BLaER1 (cell line): ENCODE measurements around the gene ARID1B.
"Not testable (repeated sequence)": the region's sequence is repeated elsewhere in the genome, so short reads cannot be mapped to it uniquely, and the experiment has no call there.

Experiments
- H3K27ac ChIP-seq: shearing (Covaris generic); formaldehyde crosslinking; 2 replicates; pipeline ENCODE4 v1.8.1; 2022
- H3K27me3 ChIP-seq: shearing (Covaris generic); formaldehyde crosslinking; 2 replicates; pipeline ENCODE4 v1.8.1; 2022
- H3K36me3 ChIP-seq: shearing (Covaris generic); formaldehyde crosslinking; 2 replicates; pipeline ENCODE4 v1.8.1; 2022
- H3K4me1 ChIP-seq: shearing (Covaris generic); formaldehyde crosslinking; 2 replicates; pipeline ENCODE4 v1.8.1; 2022
- H3K4me2 ChIP-seq: shearing (Covaris generic); formaldehyde crosslinking; 2 replicates; pipeline ENCODE4 v1.8.1; 2022
- H3K4me3 ChIP-seq: shearing (Covaris generic); formaldehyde crosslinking; 2 replicates; pipeline ENCODE4 v1.8.1; 2022
- H3K9ac ChIP-seq: shearing (Covaris generic); formaldehyde crosslinking; 2 replicates; pipeline ENCODE4 v1.8.1; 2022
- H3K9me3 ChIP-seq: shearing (Covaris generic); formaldehyde crosslinking; 2 replicates; pipeline ENCODE4 v1.8.1; 2022
- H4K20me1 ChIP-seq: shearing (Covaris generic); formaldehyde crosslinking; 2 replicates; pipeline ENCODE4 v1.8.1; 2022
- Cebpa-rat ChIP-seq: shearing (Covaris generic); IDR thresholded peaks from 2 replicates; pipeline ENCODE4 v1.8.1; 2022

The ARID1B gene

GRCh38 chr6:157035546-157035945 lies 258.4 kb downstream of the ARID1B start:
- H3K27ac ChIP-seq = no peak overlapping the region
- no peak for TF ChIP-seq Cebpa-rat
- H3K4me3 ChIP-seq = no peak overlapping the region
- no peaks in the 10 kb centered on the region for H3K27me3 ChIP-seq
- H3K4me2 ChIP-seq = no peak overlapping the region
- peaks cover 68% of the 10 kb centered on the region for H4K20me1 ChIP-seq
- peaks cover 32% of the 10 kb centered on the region for H3K36me3 ChIP-seq
- H3K9me3 ChIP-seq = peaks cover 6% of the 10 kb centered on the region
- H3K4me1 ChIP-seq = peaks cover 27% of the 10 kb centered on the region
- H3K9ac ChIP-seq = no peak overlapping the region

GRCh38 chr6:157036245-157036711 lies 259.1 kb downstream of the ARID1B start:
- Histone ChIP-seq H3K4me1 (peaks cover 27% of the 10 kb centered on the region), H3K27ac (no peak overlapping the region), H3K4me3 (no peak overlapping the region), H4K20me1 (peaks cover 61% of the 10 kb centered on the region), H3K9ac (no peak overlapping the region), H3K9me3 (peaks cover 6% of the 10 kb centered on the region), H3K4me2 (no peak overlapping the region), H3K36me3 (peaks cover 33% of the 10 kb centered on the region), H3K27me3 (no peaks in the 10 kb centered on the region)
- TF ChIP-seq Cebpa-rat = no peak

GRCh38 chr6:157037165-157037564 lies 260.0 kb downstream of the ARID1B start:
- Histone ChIP-seq H3K27ac (no peak overlapping the region), H3K4me2 (no peak overlapping the region), H3K36me3 (peaks cover 41% of the 10 kb centered on the region), H3K9ac (no peak overlapping the region), H3K4me1 (peaks cover 27% of the 10 kb centered on the region), H3K9me3 (peaks cover 6% of the 10 kb centered on the region), H3K4me3 (no peak overlapping the region), H3K27me3 (no peaks in the 10 kb centered on the region), H4K20me1 (peaks cover 59% of the 10 kb centered on the region)
- no peak for TF ChIP-seq Cebpa-rat

GRCh38 chr6:157038610-157039009 lies 261.4 kb downstream of the ARID1B start:
- no peak overlapping the region for H3K4me3 ChIP-seq
- H3K36me3 ChIP-seq = peaks cover 49% of the 10 kb centered on the region
- no peak overlapping the region for H3K27ac ChIP-seq
- no peak overlapping the region for H3K9ac ChIP-seq
- H4K20me1 ChIP-seq = peaks cover 44% of the 10 kb centered on the region
- peaks cover 6% of the 10 kb centered on the region for H3K9me3 ChIP-seq
- no peak overlapping the region for H3K4me2 ChIP-seq
- H3K27me3 ChIP-seq = no peaks in the 10 kb centered on the region
- no peak for TF ChIP-seq Cebpa-rat
- H3K4me1 ChIP-seq = peaks cover 14% of the 10 kb centered on the region

GRCh38 chr6:157039639-157040038 lies 262.5 kb downstream of the ARID1B start:
- not testable (repeated sequence) for H3K4me1 ChIP-seq, H3K4me2 ChIP-seq, H3K27ac ChIP-seq, H3K4me3 ChIP-seq, H3K27me3 ChIP-seq, H3K9me3 ChIP-seq, H3K9ac ChIP-seq
- H3K36me3 ChIP-seq = peaks cover 49% of the 10 kb centered on the region
- H4K20me1 ChIP-seq = peaks cover 34% of the 10 kb centered on the region

- no peaks in the 10 kb centered on the region for H3K27me3 ChIP-seq
- H3K4me2 ChIP-seq = no peak overlapping the region
- H3K4me3 ChIP-seq = no peak overlapping the region
- no peak for TF ChIP-seq Cebpa-rat
- H3K9ac ChIP-seq = no peak overlapping the region
- H3K27ac ChIP-seq = no peak overlapping the region
- peaks cover 32% of the 10 kb centered on the region for H4K20me1 ChIP-seq
- H3K36me3 ChIP-seq = peaks cover 49% of the 10 kb centered on the region
- H3K9me3 ChIP-seq = peaks cover 6% of the 10 kb centered on the region
- no peaks in the 10 kb centered on the region for H3K4me1 ChIP-seq
Observed at GRCh38 chr6:157040191-157040590, 263.0 kb downstream of the ARID1B start.

GRCh38 chr6:157045831-157046454 lies 268.8 kb downstream of the ARID1B start:
- peaks cover 50% of the 10 kb centered on the region for H4K20me1 ChIP-seq
- H3K4me1 ChIP-seq = peaks cover 29% of the 10 kb centered on the region
- TF ChIP-seq Cebpa-rat = no peak
- H3K9me3 ChIP-seq = no peaks in the 10 kb centered on the region
- peaks cover 24% of the 10 kb centered on the region for H3K36me3 ChIP-seq
- H3K9ac ChIP-seq = no peak overlapping the region
- H3K27me3 ChIP-seq = no peaks in the 10 kb centered on the region
- H3K4me2 ChIP-seq = no peak overlapping the region
- H3K27ac ChIP-seq = no peak overlapping the region
- H3K4me3 ChIP-seq = no peak overlapping the region

GRCh38 chr6:157046776-157047175 lies 269.6 kb downstream of the ARID1B start:
- H4K20me1 ChIP-seq = peaks cover 54% of the 10 kb centered on the region

GRCh38 chr6:157047328-157047727 lies 270.1 kb downstream of the ARID1B start:
- H3K36me3 ChIP-seq = peaks cover 17% of the 10 kb centered on the region
- no peak overlapping the region for H3K4me3 ChIP-seq
- no peak for TF ChIP-seq Cebpa-rat
- H3K27ac ChIP-seq = no peak overlapping the region
- H3K4me1 ChIP-seq = peaks cover 32% of the 10 kb centered on the region
- no peak overlapping the region for H3K4me2 ChIP-seq
- H3K9ac ChIP-seq = no peak overlapping the region
- no peaks in the 10 kb centered on the region for H3K9me3 ChIP-seq
- H4K20me1 ChIP-seq = peaks cover 51% of the 10 kb centered on the region
- no peaks in the 10 kb centered on the region for H3K27me3 ChIP-seq

More at GRCh38 chr6:157046776-157047175, 269.6 kb downstream of the ARID1B start:
- Histone ChIP-seq H3K9me3 (no peaks in the 10 kb centered on the region), H3K27ac (no peak overlapping the region), H3K9ac (no peak overlapping the region), H3K4me1 (peaks cover 32% of the 10 kb centered on the region), H3K36me3 (peaks cover 20% of the 10 kb centered on the region), H3K4me2 (no peak overlapping the region), H3K4me3 (no peak overlapping the region), H3K27me3 (no peaks in the 10 kb centered on the region)
- no peak for TF ChIP-seq Cebpa-rat

GRCh38 chr6:157047951-157048350 lies 270.8 kb downstream of the ARID1B start:
- Histone ChIP-seq H4K20me1 (peaks cover 51% of the 10 kb centered on the region), H3K4me2 (no peak overlapping the region)
- no peak for TF ChIP-seq Cebpa-rat

More at GRCh38 chr6:157047951-157048350, 270.8 kb downstream of the ARID1B start:
- Histone ChIP-seq H3K4me1 (peaks cover 32% of the 10 kb centered on the region), H3K4me3 (no peak overlapping the region), H3K27ac (no peak overlapping the region), H3K36me3 (peaks cover 19% of the 10 kb centered on the region), H3K9me3 (no peaks in the 10 kb centered on the region), H3K9ac (no peak overlapping the region), H3K27me3 (no peaks in the 10 kb centered on the region)
